Measurements from ENCODE around the gene SFXN5. TPM values are rescaled to one million over a fixed set of nuclear protein-coding genes. Genes with fewer than 3 reads are reported as not detected.

Gene SFXN5
- total RNA-seq, 1 donor from 2014 or later, result 13.7 TPM

DNA sequence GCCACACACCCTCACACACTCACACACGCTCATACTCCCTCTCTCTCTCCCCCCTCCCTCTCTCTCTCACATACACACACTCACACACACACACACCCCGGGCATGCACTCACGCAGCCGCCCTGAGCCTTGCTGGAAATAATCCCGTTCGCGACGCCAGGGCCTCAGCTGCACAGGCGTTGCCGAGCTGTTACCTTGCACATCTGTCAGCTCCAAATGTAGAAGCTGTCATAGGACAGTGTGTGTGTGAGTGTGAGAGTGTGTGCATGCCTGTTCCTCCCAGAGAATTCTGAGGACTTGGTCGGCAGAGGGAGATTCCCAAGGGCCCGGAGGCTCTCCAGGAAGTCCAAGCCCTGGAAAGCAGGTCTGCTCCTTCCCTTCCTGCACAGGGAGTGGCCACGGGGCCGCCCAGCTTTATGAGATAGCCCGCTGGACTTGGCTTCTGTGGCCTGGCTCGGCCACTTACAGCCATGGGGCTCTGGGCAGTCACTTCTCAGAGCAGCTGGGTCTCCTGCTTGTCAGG, 175.7 kb downstream of the SFXN5 start:
- Mint-ChIP-seq H3K27me3 (ENCODE audit: unreplicated experiment) (peaks cover 17% of the 10 kb centered on the region), H3K4me1 (ENCODE audit: low read depth, unreplicated experiment) (peaks cover 21% of the 10 kb centered on the region)
- DNase-seq, result peak; percentile 76

DNA sequence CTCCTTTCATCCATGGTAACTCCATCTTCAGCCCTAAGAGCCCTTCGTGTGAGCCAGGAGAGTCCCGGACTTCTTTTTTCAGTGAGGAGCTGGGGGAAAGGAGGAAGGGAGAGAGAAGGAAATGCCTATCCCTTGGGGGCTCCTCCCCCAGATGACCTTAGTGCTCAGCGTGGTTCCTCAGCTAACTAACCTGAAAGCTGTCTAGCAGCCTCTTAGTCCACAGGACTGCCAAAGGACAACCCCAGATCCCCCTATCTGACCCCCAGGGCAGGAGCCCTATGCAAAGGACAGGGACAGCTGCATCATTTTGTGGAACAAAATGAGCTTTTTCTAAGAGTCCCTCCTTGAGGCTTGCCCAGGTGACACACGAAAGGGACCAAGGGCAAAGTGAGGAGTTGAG, 176.4 kb downstream of the SFXN5 start:
- TF ChIP-seq, protein P1, sequence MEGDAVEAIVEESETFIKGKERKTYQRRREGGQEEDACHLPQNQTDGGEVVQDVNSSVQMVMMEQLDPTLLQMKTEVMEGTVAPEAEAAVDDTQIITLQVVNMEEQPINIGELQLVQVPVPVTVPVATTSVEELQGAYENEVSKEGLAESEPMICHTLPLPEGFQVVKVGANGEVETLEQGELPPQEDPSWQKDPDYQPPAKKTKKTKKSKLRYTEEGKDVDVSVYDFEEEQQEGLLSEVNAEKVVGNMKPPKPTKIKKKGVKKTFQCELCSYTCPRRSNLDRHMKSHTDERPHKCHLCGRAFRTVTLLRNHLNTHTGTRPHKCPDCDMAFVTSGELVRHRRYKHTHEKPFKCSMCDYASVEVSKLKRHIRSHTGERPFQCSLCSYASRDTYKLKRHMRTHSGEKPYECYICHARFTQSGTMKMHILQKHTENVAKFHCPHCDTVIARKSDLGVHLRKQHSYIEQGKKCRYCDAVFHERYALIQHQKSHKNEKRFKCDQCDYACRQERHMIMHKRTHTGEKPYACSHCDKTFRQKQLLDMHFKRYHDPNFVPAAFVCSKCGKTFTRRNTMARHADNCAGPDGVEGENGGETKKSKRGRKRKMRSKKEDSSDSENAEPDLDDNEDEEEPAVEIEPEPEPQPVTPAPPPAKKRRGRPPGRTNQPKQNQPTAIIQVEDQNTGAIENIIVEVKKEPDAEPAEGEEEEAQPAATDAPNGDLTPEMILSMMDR (IDR thresholded peaks at IDR 0.05; ENCODE audit: partially characterized antibody, unreplicated experiment), result no peak
- DNase-seq, result no peak
- Mint-ChIP-seq H3K4me3 (ENCODE audit: unreplicated experiment) (peak overlapping the region; percentile 72), H3K27ac (ENCODE audit: unreplicated experiment) (peak overlapping the region; percentile 82), H3K9me3 (ENCODE audit: unreplicated experiment) (peaks cover 8% of the 10 kb centered on the region), H3K27me3 (ENCODE audit: unreplicated experiment) (peaks cover 18% of the 10 kb centered on the region), H3K36me3 (ENCODE audit: unreplicated experiment) (no peaks in the 10 kb centered on the region), H3K4me1 (ENCODE audit: low read depth, unreplicated experiment) (peaks cover 14% of the 10 kb centered on the region)

More for the DNA sequence above, 175.7 kb downstream of the SFXN5 start:
- H3K4me3 Mint-ChIP-seq (ENCODE audit: unreplicated experiment), result peak overlapping the region; percentile 72
- peaks cover 8% of the 10 kb centered on the region for H3K9me3 Mint-ChIP-seq (ENCODE audit: unreplicated experiment)
- peak overlapping the region; percentile 82 for H3K27ac Mint-ChIP-seq (ENCODE audit: unreplicated experiment)
- H3K36me3 Mint-ChIP-seq (ENCODE audit: unreplicated experiment), result no peaks in the 10 kb centered on the region
- TF ChIP-seq, protein P1 (IDR thresholded peaks at IDR 0.05; ENCODE audit: partially characterized antibody, unreplicated experiment), result no peak

DNA sequence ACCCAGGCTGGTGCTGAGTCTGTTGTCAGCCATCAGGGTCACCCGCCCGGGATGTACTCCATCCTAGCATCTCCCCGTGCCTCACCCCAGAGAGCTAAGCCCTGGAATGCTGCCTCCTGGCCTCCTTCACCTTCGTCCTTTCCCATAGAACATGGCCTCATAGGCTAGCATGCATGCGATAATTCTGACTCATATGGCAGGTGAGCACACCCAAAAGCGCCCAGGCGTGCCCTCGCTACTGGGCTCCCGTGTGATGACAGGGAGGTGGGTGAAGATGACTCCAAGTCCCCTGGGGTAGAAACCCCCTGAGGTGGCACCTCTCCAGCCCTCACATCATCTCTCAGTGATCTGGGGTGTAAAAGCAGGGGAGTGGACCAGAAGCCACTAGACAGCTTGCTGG, 177.0 kb downstream of the SFXN5 start:
- TF ChIP-seq, protein P1 (IDR thresholded peaks at IDR 0.05; ENCODE audit: partially characterized antibody, unreplicated experiment), result no peak
- H3K27ac Mint-ChIP-seq (ENCODE audit: unreplicated experiment), result no peak overlapping the region
- no peak for DNase-seq
- no peak overlapping the region for H3K4me3 Mint-ChIP-seq (ENCODE audit: unreplicated experiment)
- H3K27me3 Mint-ChIP-seq (ENCODE audit: unreplicated experiment), result peaks cover 20% of the 10 kb centered on the region
- H3K9me3 Mint-ChIP-seq (ENCODE audit: unreplicated experiment), result peaks cover 11% of the 10 kb centered on the region
- H3K4me1 Mint-ChIP-seq (ENCODE audit: low read depth, unreplicated experiment), result peaks cover 14% of the 10 kb centered on the region
- no peaks in the 10 kb centered on the region for H3K36me3 Mint-ChIP-seq (ENCODE audit: unreplicated experiment)

DNA sequence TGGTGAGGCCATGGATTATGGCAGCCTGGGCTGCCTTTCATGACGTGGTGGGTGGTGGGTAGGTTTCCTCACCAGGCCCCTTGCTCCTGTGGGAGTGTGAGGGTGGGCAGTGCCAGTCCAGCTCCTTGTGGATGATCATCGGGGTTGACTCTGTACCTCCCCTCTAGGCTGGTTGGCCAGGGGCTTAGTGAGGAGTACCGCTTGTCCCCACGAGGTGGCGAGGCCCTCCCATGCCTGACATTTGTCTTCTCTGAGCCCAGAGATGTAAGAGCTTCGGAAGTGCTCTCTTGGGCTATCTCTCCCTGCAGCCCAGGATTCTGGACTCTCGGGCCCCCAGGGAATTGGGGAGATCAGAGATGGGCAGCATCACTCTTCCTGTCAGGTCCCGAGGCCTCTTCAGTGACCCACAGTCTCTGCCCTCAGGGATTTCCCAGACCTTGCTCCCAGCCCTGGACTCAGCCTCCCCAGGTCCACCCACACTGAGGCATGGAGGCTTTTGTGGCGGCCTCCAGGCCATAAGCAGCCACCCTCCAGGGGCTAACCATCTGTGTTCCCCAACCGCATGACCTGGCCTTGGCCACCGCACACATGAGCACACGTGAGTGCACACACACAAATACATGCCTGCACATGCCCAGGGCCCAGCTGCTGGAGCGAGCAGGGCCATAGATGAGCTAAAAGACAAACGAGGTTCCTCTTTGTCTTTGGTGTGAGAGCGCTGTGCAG, 177.8 kb downstream of the SFXN5 start:
- H3K27ac Mint-ChIP-seq (ENCODE audit: unreplicated experiment), result no peak overlapping the region
- DNase-seq, result peak; percentile 83
- H3K9me3 Mint-ChIP-seq (ENCODE audit: unreplicated experiment), result peaks cover 11% of the 10 kb centered on the region
- H3K4me1 Mint-ChIP-seq (ENCODE audit: low read depth, unreplicated experiment), result peaks cover 14% of the 10 kb centered on the region
- TF ChIP-seq, protein P1 (IDR thresholded peaks at IDR 0.05; ENCODE audit: partially characterized antibody, unreplicated experiment), result peak; percentile 62
- H3K27me3 Mint-ChIP-seq (ENCODE audit: unreplicated experiment), result peaks cover 20% of the 10 kb centered on the region
- no peaks in the 10 kb centered on the region for H3K36me3 Mint-ChIP-seq (ENCODE audit: unreplicated experiment)
- H3K4me3 Mint-ChIP-seq (ENCODE audit: unreplicated experiment), result no peak overlapping the region

DNA sequence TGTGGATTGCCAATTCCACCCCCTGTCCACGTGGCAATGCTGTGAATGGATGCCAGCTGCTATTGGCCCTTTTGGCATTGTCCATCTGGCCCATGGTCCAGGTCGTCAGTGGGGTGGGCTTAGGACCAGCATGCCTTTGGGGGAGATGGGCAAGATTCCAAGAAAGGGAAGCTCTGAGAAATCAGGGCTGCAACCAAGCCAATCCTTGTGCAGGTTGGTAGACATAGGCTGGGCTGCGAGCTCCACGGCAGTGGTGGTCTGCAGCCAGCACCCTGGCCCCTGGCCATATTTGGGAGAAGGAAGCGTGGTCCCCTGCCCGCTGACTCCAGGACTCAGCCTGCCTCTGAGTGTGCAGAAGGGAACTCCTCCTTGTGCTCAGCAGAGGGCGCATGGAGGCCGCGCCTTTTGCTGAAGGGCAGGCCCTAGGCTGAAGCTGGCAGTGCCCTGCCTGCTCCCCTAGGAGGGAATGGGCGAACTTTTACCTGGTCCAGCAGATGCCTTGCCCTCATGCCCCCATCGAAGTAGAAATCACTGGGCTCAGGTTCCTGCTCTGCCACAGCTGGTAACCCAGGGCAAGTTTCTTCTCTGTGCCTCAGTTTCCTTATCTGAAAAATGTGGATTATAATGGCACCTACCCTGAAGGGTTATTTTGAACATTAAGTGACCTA, 178.9 kb downstream of the SFXN5 start:
- TF ChIP-seq, protein P1 (IDR thresholded peaks at IDR 0.05; ENCODE audit: partially characterized antibody, unreplicated experiment), result peak; percentile 63
- Mint-ChIP-seq H3K36me3 (ENCODE audit: unreplicated experiment) (no peaks in the 10 kb centered on the region), H3K4me3 (ENCODE audit: unreplicated experiment) (no peak overlapping the region), H3K27ac (ENCODE audit: unreplicated experiment) (no peak overlapping the region), H3K27me3 (ENCODE audit: unreplicated experiment) (peaks cover 20% of the 10 kb centered on the region), H3K9me3 (ENCODE audit: unreplicated experiment) (peaks cover 11% of the 10 kb centered on the region), H3K4me1 (ENCODE audit: low read depth, unreplicated experiment) (peaks cover 14% of the 10 kb centered on the region)
- DNase-seq, result peak; percentile 80
